Activated CD8-positive, alpha-beta memory T cell treated with anti-CD3 and anti-CD28 coated beads for 48 hours (primary cell): Measurements from ENCODE around the gene ZBTB34.

ENCODE experiments used
- DNase-seq, 3 experiments: peaks; one replicate each; pipeline ENCODE4 v3.0.0-alpha.2; 2020; ENCODE audit warnings: low read depth in 2 of 3, low spot score in 2 of 3

Gene ZBTB34

DNA sequence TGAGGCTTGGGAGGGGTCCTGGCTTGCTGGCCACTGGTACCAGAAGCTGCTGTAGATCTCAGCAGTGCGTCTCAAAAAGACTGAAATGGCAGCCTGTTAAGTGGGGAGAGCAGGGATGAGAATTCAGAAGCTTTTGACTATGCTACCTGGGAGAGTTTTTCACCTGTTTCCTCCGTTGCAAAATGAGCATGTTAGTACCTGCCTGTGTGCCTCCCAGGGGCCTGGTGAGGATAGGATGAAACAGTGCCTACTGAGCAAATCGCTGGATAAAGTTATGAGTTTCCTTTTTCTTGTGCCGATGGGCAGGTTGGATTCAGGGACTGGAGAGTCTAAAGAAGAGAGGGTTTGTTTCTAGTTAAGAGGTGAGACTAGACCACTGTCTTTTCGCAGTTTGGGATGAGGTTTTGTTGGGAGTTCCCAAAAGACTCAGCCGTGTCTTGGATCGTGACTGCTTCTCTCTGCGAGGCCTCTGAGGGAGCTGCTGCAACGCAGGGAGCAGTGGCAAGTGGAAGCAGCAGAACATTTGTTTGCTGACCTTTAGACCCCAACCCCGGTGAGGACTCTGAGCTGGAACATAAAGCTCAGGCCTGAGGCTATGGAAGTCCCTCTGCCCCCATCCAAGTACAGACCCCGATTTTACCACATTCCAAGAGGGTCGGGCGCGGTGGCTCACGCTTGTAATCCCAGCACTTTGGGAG, 55.6 kb downstream of the ZBTB34 start:
- no peak for DNase-seq

DNA sequence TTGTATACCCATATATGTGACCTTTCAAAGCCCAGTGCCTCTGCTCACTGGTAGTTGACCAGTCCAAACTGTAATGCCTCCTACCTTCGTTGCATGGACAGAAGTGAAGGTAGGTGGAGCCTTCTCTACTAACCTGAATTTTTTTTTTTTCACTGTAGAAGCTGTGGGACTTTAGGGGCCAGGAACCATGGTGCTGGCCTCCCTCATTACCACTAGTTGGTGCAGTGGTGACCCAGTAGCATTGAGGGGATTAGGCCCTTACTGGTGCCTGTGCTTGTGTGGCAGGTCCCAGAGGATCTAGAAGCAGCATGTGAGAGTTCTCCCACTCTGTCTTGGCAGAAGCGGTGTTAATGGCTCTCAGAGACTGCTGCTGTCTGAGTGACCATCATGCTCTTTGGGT, 56.5 kb downstream of the ZBTB34 start:
- DNase-seq: no peak

- no peak for DNase-seq
Measured at GRCh38 chr9:126919193-126919592, 58.8 kb downstream of the ZBTB34 start.

- DNase-seq: no peak
Measured at GRCh38 chr9:126925876-126926275, 65.4 kb downstream of the ZBTB34 start.

GRCh38 chr9:126926364-126926763, 65.9 kb downstream of the ZBTB34 start:
- DNase-seq: no peak

DNA sequence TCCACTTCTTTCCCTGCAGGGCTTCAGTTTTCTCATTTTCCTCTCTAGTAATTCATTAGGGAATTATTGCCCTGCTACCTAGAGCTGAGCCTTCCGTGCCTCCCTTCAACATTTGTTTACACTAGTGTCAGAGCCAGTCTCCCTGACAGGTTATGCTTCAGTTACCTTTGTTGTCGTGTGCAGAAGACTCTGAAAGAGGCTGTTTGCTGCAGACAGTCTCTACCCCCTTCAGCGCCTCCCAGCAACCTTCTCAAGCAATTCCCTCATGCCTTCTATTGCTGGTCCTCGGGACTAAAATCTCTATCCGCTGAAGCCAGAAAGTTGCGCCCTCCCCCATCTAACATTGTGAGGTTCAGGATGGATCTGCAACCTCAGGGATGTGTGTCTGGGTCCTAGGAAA, 67.0 kb downstream of the ZBTB34 start:
- no peak for DNase-seq

DNA sequence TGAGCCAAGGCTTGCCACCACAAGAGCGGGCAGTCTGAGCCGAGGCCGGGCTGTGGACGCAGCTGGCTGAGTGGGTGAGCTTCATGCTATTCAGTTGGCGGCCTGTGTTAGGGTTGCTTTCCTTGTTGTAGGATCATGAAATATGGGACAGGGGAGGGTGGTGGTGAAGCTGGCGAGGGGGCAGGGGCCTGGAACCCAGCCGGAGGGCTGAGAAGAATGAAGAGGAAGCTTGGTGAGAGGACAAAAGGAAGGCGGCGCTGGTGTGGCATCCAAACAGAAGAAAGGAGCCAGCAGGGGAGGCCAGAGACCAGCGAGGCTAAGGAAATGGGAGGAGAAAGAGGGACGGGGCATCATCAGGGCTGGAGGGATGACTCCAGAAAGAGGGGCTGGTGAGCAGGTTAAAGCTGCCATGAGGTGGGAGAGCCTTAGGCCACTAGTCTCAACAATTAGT, 72.5 kb downstream of the ZBTB34 start:
- DNase-seq: no peak

DNA sequence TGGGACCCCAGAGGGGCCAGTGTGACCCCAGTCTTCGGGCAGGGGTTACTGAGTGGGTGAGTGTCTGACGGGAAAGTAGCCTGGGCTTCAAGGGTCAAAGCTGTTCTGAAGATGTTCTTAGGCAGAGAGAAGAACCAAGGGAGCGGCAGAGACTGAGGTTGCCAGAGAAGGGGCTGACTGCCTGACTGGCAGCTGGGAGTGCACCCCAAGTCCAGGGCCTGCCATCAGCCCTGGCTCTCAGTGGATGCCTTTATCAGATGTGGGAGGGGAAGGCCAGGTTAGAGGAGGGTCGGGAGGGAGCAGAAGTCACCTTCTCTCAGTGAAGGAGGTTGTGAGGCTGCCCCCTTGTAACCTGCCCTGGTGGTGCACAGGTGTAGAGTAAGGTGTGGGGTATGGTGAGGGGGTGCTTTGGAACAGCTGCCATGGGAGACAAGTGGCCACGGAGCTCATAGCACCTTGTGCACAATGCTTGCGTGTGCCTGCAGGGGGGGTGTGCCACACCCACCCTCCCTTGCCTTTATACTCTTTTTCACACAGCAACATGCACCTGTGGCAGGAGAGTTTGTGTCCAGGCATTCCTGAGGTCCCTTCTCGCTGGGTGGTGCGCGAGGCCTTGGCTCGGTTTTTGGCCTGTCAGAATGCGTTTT, 73.0 kb downstream of the ZBTB34 start:
- DNase-seq: no peak

GRCh38 chr9:126934441-126934840, 74.0 kb downstream of the ZBTB34 start:
- no peak for DNase-seq
